22Rv1 (cell line): ENCODE measurements around the gene CST9L.

Experiments used
- CTCF ChIP-seq: fragments of 450-650 bp; IDR thresholded peaks from 2 replicates; pipeline ENCODE4 v1.5.1; 2017; ENCODE audit warnings: mild to moderate bottlenecking
- ZFX ChIP-seq: fragments of 450-650 bp; IDR thresholded peaks from 2 replicates; pipeline ENCODE4 v1.6.1; 2017; ENCODE audit warnings: antibody characterized with exemption, borderline replicate concordance

- TF ChIP-seq CTCF (no peak), ZFX (no peak)
Measured at GRCh38 chr20:23524146-23524545, 44.1 kb downstream of the CST9L start.
